Lower leg skin (tissue), 3 donors: ENCODE data around the gene HOMER1.

Experiments used
- CTCF ChIP-seq, 3 donors: fragments of 450-650 bp; IDR thresholded peaks; one replicate each; pipeline ENCODE4 v1.5.1; 2016; ENCODE audit warnings: antibody characterized with exemption in 3 of 3, mild to moderate bottlenecking in 3 of 3, moderate library complexity in 2 of 3
- POLR2A ChIP-seq, 2 donors: fragments of 450-650 bp; IDR thresholded peaks; one replicate each; pipeline ENCODE4 v1.6.1; 2016 to 2017; ENCODE audit warnings: antibody characterized with exemption in 2 of 2, mild to moderate bottlenecking in 1 of 2, moderate library complexity in 1 of 2

- TF ChIP-seq POLR2A (IDR thresholded peaks at IDR 0.05) (no peak), CTCF (IDR thresholded peaks at IDR 0.05) (no peak)
Measured at GRCh38 chr5:79527431-79527830, 13.5 kb upstream of the HOMER1 start.
